Stimulated activated CD4-positive, alpha-beta T cell treated with anti-CD3 and anti-CD28 coated beads, Interleukin-1b, Interleukin-23, amount 100 ng/mL, for 24 hours (primary cell): ENCODE data around the gene KRTAP29-1.

Experiments
- DNase-seq, 4 experiments: peaks; one replicate each; pipeline ENCODE4 v3.0.0-alpha.2; 2020; ENCODE audit warnings: low read depth in 4 of 4, low spot score in 1 of 4

KRTAP29-1 gene

GRCh38 chr17:41328207-41328606, 25.6 kb upstream of the KRTAP29-1 start:
- no peak for DNase-seq

- no peak for DNase-seq
Measured at GRCh38 chr17:41327411-41328120, 24.9 kb upstream of the KRTAP29-1 start.

- no peak for DNase-seq
Measured at GRCh38 chr17:41326173-41327145, 23.8 kb upstream of the KRTAP29-1 start.

GRCh38 chr17:41325611-41326010, 23.0 kb upstream of the KRTAP29-1 start:
- no peak for DNase-seq

GRCh38 chr17:41325126-41325525, 22.5 kb upstream of the KRTAP29-1 start:
- no peak for DNase-seq

- no peak for DNase-seq
Measured at GRCh38 chr17:41324180-41325075, 21.8 kb upstream of the KRTAP29-1 start.

- DNase-seq = no peak
Measured at GRCh38 chr17:41322903-41323895, 20.5 kb upstream of the KRTAP29-1 start.

- DNase-seq = no peak
Measured at GRCh38 chr17:41322094-41322902, 19.6 kb upstream of the KRTAP29-1 start.

GRCh38 chr17:41318231-41318630, 15.6 kb upstream of the KRTAP29-1 start:
- no peak for DNase-seq

GRCh38 chr17:41315814-41316445, 13.3 kb upstream of the KRTAP29-1 start:
- DNase-seq = no peak

- DNase-seq = no peak
Measured at GRCh38 chr17:41315204-41315794, 12.6 kb upstream of the KRTAP29-1 start, which contains the start of gene KRTAP17-1. TSS of gene KRTAP17-1 (minus strand) at chr17:41315710. CDS start at chr17:41315650, 60 bp downstream.

- no peak for DNase-seq
Measured at GRCh38 chr17:41311111-41311510, 8.5 kb upstream of the KRTAP29-1 start.

- no peak for DNase-seq
Measured at GRCh38 chr17:41308918-41309359, 6.3 kb upstream of the KRTAP29-1 start, which contains the start of gene KRTAP16-1. TSS of gene KRTAP16-1 (minus strand) at chr17:41309309. CDS start at chr17:41309253, 56 bp downstream.

- DNase-seq = peak in 2 of 4 experiments; percentile 10 to 27
Measured at GRCh38 chr17:41308251-41308917, 5.7 kb upstream of the KRTAP29-1 start.

- DNase-seq = no peak
Measured at GRCh38 chr17:41307647-41308046, 5.0 kb upstream of the KRTAP29-1 start.

- no peak for DNase-seq
Measured at GRCh38 chr17:41304091-41304490, 1.4 kb upstream of the KRTAP29-1 start.

- DNase-seq = no peak
Measured at GRCh38 chr17:41302981-41303380, 330 bp upstream of the KRTAP29-1 start.
